ENCODE data around the gene CNDP1. TPM values are rescaled to one million over a fixed set of nuclear protein-coding genes. Genes with fewer than 3 reads are reported as not detected.

The CNDP1 gene
- total RNA-seq, 1 donor from 2014 or later: not detected

DNA sequence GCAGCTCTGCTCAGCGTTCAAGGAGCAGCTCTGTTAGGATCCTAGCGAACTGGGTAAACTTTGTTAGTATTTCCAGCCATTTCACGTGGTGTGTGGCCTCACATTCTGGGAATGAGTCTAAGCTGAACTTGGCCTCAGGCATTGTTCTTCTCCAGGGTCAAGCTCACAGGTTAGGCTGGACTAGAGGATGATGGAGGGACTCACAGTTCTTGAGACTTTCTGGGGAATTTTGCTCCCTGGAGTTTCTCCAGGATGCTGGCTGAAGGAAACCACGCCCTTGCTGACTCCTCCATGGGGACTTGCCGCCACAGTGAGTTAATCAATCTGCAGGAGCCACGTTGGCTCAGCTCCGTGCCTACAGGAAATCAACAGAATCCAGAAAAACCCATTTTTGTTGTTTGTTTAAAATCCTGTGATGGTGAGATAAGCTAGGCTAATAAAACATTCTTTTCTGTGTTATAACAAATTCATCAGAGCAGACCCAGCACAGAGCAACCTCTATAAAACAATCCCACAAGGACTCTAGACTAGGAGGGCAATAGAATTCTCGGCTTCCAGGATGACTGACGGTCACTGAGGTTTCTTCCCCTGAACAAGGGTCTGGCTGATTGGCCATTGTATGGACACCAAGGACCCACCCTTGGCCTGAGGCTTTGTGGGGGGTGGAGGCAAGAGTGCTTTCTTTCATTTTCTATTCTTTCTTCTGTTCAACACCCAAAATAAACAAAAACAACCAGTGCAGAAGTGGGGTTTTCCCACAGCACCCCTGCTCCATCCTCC is 12.6 kb downstream of the CNDP1 start:
- H3K4me1 ChIP-seq (ENCODE audit: insufficient read depth, low read length): no peaks in the 10 kb centered on the region
- no peaks in the 10 kb centered on the region for H3K79me2 ChIP-seq (ENCODE audit: insufficient read depth, low read length)
- no peaks in the 10 kb centered on the region for H3K4me1 Mint-ChIP-seq (ENCODE audit: low read depth, unreplicated experiment)
- H3K4me2 ChIP-seq (ENCODE audit: low read length): no peak overlapping the region
- FAIRE-seq (no peak), DNase-seq (ENCODE audit: low read depth) (peak; percentile 4)
- no peak overlapping the region for H3K27ac ChIP-seq (ENCODE audit: low read depth, low read length)
- no peak overlapping the region for H3K4me3 ChIP-seq (ENCODE audit: insufficient read depth, low read depth, low read length)
- no peaks in the 10 kb centered on the region for H3K36me3 Mint-ChIP-seq (ENCODE audit: low read depth, unreplicated experiment)
- H2AFZ ChIP-seq (ENCODE audit: low read depth, low read length): no peak overlapping the region
- no peak overlapping the region for H3K4me3 Mint-ChIP-seq (ENCODE audit: unreplicated experiment)
- H3K9ac ChIP-seq (ENCODE audit: low read length): no peak overlapping the region
- H3K9me3 Mint-ChIP-seq (ENCODE audit: unreplicated experiment): peaks cover 32% of the 10 kb centered on the region
- no peak for TF ChIP-seq EZH2 (IDR thresholded peaks at IDR 0.05; ENCODE audit: insufficient read depth, low read length)
- no peak for TF ChIP-seq CTCF (IDR thresholded peaks at IDR 0.05; ENCODE audit: insufficient read depth, low read depth, low read length)
- H4K20me1 ChIP-seq (ENCODE audit: insufficient read depth, low read length): no peaks in the 10 kb centered on the region
- no peak overlapping the region for H3K27ac Mint-ChIP-seq (ENCODE audit: unreplicated experiment)
- H3K27me3 ChIP-seq (ENCODE audit: insufficient read depth, low read length): no peaks in the 10 kb centered on the region
- H3K27me3 Mint-ChIP-seq (ENCODE audit: low read depth, unreplicated experiment): peaks cover 8% of the 10 kb centered on the region
- no peaks in the 10 kb centered on the region for H3K36me3 ChIP-seq (ENCODE audit: insufficient read depth, low read length)
- H3K9me3 ChIP-seq (ENCODE audit: insufficient read depth, low read depth, low read length): peaks cover 7% of the 10 kb centered on the region

- no peak overlapping the region for H3K9ac ChIP-seq (ENCODE audit: low read length)
- FAIRE-seq (no peak), DNase-seq (ENCODE audit: low read depth) (no peak)
- H3K4me1 ChIP-seq (ENCODE audit: insufficient read depth, low read length): no peaks in the 10 kb centered on the region
- Mint-ChIP-seq H3K4me3 (ENCODE audit: unreplicated experiment) (no peak overlapping the region), H3K9me3 (ENCODE audit: unreplicated experiment) (peaks cover 32% of the 10 kb centered on the region), H3K36me3 (ENCODE audit: low read depth, unreplicated experiment) (no peaks in the 10 kb centered on the region), H3K27ac (ENCODE audit: unreplicated experiment) (no peak overlapping the region), H3K4me1 (ENCODE audit: low read depth, unreplicated experiment) (no peaks in the 10 kb centered on the region), H3K27me3 (ENCODE audit: low read depth, unreplicated experiment) (peaks cover 8% of the 10 kb centered on the region)
- no peaks in the 10 kb centered on the region for H4K20me1 ChIP-seq (ENCODE audit: insufficient read depth, low read length)
- no peak overlapping the region for H2AFZ ChIP-seq (ENCODE audit: low read depth, low read length)
- H3K27me3 ChIP-seq (ENCODE audit: insufficient read depth, low read length): no peaks in the 10 kb centered on the region
- peaks cover 7% of the 10 kb centered on the region for H3K9me3 ChIP-seq (ENCODE audit: insufficient read depth, low read depth, low read length)
- no peak for TF ChIP-seq CTCF (IDR thresholded peaks at IDR 0.05; ENCODE audit: insufficient read depth, low read depth, low read length)
- no peak for TF ChIP-seq EZH2 (IDR thresholded peaks at IDR 0.05; ENCODE audit: insufficient read depth, low read length)
- no peak overlapping the region for H3K4me2 ChIP-seq (ENCODE audit: low read length)
- no peaks in the 10 kb centered on the region for H3K79me2 ChIP-seq (ENCODE audit: insufficient read depth, low read length)
- H3K4me3 ChIP-seq (ENCODE audit: insufficient read depth, low read depth, low read length): no peak overlapping the region
- H3K27ac ChIP-seq (ENCODE audit: low read depth, low read length): no peak overlapping the region
- no peaks in the 10 kb centered on the region for H3K36me3 ChIP-seq (ENCODE audit: insufficient read depth, low read length)
Observed at GRCh38 chr18:74547860-74548259, 13.6 kb downstream of the CNDP1 start.

GRCh38 chr18:74549591-74550104 is 15.3 kb downstream of the CNDP1 start:
- Histone ChIP-seq H3K9me3 (ENCODE audit: insufficient read depth, low read depth, low read length) (peaks cover 7% of the 10 kb centered on the region), H3K4me3 (ENCODE audit: insufficient read depth, low read depth, low read length) (no peak overlapping the region), H4K20me1 (ENCODE audit: insufficient read depth, low read length) (no peaks in the 10 kb centered on the region), H3K9ac (ENCODE audit: low read length) (no peak overlapping the region), H3K4me1 (ENCODE audit: insufficient read depth, low read length) (no peaks in the 10 kb centered on the region), H3K27ac (ENCODE audit: low read depth, low read length) (no peak overlapping the region), H3K36me3 (ENCODE audit: insufficient read depth, low read length) (no peaks in the 10 kb centered on the region), H3K4me2 (ENCODE audit: low read length) (no peak overlapping the region), H2AFZ (ENCODE audit: low read depth, low read length) (no peak overlapping the region), H3K79me2 (ENCODE audit: insufficient read depth, low read length) (no peaks in the 10 kb centered on the region), H3K27me3 (ENCODE audit: insufficient read depth, low read length) (no peaks in the 10 kb centered on the region)
- Mint-ChIP-seq H3K4me1 (ENCODE audit: low read depth, unreplicated experiment) (no peaks in the 10 kb centered on the region), H3K9me3 (ENCODE audit: unreplicated experiment) (peaks cover 32% of the 10 kb centered on the region), H3K36me3 (ENCODE audit: low read depth, unreplicated experiment) (no peaks in the 10 kb centered on the region), H3K27ac (ENCODE audit: unreplicated experiment) (no peak overlapping the region), H3K4me3 (ENCODE audit: unreplicated experiment) (no peak overlapping the region), H3K27me3 (ENCODE audit: low read depth, unreplicated experiment) (peaks cover 19% of the 10 kb centered on the region)
- TF ChIP-seq EZH2 (IDR thresholded peaks at IDR 0.05; ENCODE audit: insufficient read depth, low read length) (no peak), CTCF (IDR thresholded peaks at IDR 0.05; ENCODE audit: insufficient read depth, low read depth, low read length) (no peak)
- DNase-seq (ENCODE audit: low read depth) (no peak), FAIRE-seq (no peak)
